ENCODE measurements around the gene CD96.
"Not testable (repeated sequence)": the region's sequence is repeated elsewhere in the genome, so short reads cannot be mapped to it uniquely, and the experiment has no call there.

Gene CD96

GRCh38 chr3:111595232-111595631 lies 53.2 kb downstream of the CD96 start, which contains the start of gene ZBED2:
TSS of gene ZBED2 (minus strand) at chr3:111595346. CDS start at chr3:111594201, 1,145 bp downstream.
- no peak for DNase-seq

GRCh38 chr3:111596328-111596727 lies 54.3 kb downstream of the CD96 start:
- DNase-seq: no peak

- DNase-seq: no peak
Measured at GRCh38 chr3:111598139-111598538, 56.1 kb downstream of the CD96 start.

- no peak for DNase-seq
Measured at GRCh38 chr3:111598552-111598951, 56.6 kb downstream of the CD96 start.

GRCh38 chr3:111601810-111602209 lies 59.8 kb downstream of the CD96 start:
- no peak for DNase-seq

GRCh38 chr3:111603679-111604078 lies 61.7 kb downstream of the CD96 start:
- no peak for DNase-seq

- DNase-seq: no peak
Measured at GRCh38 chr3:111604119-111604518, 62.1 kb downstream of the CD96 start.

- no peak for DNase-seq
Measured at GRCh38 chr3:111605018-111605417, 63.0 kb downstream of the CD96 start.

- no peak for DNase-seq
Measured at GRCh38 chr3:111605493-111605892, 63.5 kb downstream of the CD96 start.

GRCh38 chr3:111607240-111607920 lies 65.4 kb downstream of the CD96 start:
- no peak for DNase-seq

- DNase-seq: no peak
Measured at GRCh38 chr3:111608383-111608782, 66.4 kb downstream of the CD96 start.

- DNase-seq: no peak
Measured at GRCh38 chr3:111609700-111610099, 67.7 kb downstream of the CD96 start.

GRCh38 chr3:111610189-111610588 lies 68.2 kb downstream of the CD96 start:
- no peak for DNase-seq

- no peak for DNase-seq
Measured at GRCh38 chr3:111610612-111611054, 68.6 kb downstream of the CD96 start.

- no peak for DNase-seq
Measured at GRCh38 chr3:111613294-111613693, 71.3 kb downstream of the CD96 start.

- DNase-seq: no peak
Measured at GRCh38 chr3:111615880-111616279, 73.9 kb downstream of the CD96 start.

GRCh38 chr3:111616417-111617105 lies 74.6 kb downstream of the CD96 start:
- no peak for DNase-seq

GRCh38 chr3:111617406-111617805 lies 75.4 kb downstream of the CD96 start:
- DNase-seq: no peak

GRCh38 chr3:111617912-111618601 lies 76.1 kb downstream of the CD96 start:
- no peak for DNase-seq

GRCh38 chr3:111618945-111619344 lies 76.9 kb downstream of the CD96 start:
- DNase-seq: no peak

GRCh38 chr3:111619833-111620232 lies 77.8 kb downstream of the CD96 start:
- DNase-seq: no peak

- DNase-seq: no peak
Measured at GRCh38 chr3:111621535-111621934, 79.5 kb downstream of the CD96 start.

GRCh38 chr3:111627092-111627491 lies 85.1 kb downstream of the CD96 start:
- DNase-seq: no peak

- DNase-seq: not testable (repeated sequence)
Measured at GRCh38 chr3:111629018-111629417, 87.0 kb downstream of the CD96 start.

Data from NCI-H1930 (cell line).